SHP77 (cell line): ENCODE data around the gene METTL25B.

Source experiments
- DNase-seq, 2 experiments: peaks; one replicate each; lab custom pipeline; 2025; lab: John Stamatoyannopoulos, UW

The METTL25B gene

DNA sequence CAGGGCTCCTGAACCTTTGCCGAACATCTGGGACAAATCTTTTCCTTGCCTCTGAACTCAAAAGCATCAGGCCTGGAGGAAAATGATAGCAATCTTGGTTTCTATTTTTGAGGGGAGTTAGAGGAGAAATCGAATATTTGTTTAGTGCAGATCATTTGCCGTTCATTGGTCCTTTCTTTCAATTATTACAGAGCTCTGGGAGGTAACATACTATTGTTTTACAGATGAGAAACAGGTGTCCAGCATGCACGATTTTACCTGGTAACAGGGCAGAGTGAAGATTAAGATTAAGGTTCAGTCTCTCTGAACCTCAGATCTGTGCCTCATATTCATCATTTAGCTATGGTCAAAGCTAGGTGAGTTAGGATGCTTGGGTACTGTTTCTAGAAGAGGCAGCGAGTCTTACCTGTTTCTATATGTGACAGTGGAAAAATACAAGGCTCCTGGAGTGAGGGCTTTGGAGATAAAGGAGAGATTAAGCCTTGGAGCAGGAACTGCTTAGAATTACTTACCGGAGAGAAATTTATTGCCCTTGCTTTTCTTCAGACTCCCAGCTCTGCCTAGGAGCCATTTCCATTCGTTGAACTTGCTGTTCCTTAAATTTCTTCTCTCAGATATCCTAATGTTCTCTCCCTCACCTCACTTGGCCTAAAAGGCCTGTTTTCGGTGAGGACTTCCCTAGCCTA is 40.5 kb downstream of the METTL25B start:
- no peak for DNase-seq

- no peak for DNase-seq
Measured at GRCh38 chr1:156772222-156772621, 44.0 kb downstream of the METTL25B start.

DNA sequence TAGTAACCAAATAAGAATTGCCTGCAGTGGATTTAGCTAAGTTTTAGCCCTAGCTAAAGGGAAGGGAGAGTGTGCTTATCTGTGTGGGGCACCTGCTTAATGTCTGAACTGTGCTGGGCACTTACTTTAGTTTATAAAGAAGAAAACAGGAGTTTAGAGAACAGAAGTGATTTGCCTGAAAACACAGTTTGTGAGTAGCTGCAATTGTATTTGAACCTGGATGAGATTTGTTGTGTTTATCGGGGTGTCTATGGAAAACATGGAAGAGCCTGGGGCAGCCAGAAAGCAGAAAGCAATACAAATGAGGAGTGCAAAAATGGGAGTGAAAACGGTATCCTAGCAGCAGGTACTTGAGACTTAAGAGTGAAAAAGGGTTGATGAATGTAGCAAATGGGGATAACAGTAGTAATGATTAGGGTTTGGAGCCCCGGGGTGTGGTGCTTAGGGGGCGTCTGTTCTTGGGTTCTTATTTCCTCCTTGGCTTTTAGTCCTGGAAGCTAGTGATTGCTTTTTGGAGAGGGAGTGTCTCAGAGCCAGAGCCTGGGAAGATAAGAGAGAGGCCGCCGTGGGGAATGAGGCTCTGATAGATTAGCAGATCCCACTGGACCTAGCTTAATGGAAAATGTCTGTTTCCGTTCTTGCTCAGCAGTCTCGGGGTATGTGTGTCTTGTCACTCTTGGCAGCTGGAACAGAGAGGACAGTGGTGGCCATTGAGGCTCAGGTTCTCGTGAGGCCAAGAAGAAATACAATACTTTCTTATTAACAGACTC is 44.6 kb downstream of the METTL25B start:
- no peak for DNase-seq

DNA sequence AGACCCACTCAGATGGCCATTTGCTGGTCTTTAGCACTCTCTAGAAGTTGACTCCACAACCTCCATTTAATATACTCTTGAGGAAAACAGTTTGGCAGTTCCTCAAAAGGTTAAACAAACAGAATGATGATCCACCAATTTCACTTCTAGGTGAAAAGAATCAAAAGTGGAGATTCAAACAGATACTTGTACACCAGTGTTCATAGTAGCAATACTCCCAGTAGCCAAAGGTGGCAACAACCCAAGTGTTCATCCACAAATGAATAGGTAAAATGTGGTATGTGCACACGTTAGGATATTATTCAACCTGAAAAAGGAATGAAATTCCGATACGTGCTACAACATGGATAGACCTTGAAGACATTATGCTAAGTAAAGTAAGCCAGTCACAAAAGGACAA is 45.3 kb downstream of the METTL25B start:
- peak in 1 of 2 experiments; percentile 4 for DNase-seq

GRCh38 chr1:156775799-156776198 is 47.5 kb downstream of the METTL25B start:
- no peak for DNase-seq

DNA sequence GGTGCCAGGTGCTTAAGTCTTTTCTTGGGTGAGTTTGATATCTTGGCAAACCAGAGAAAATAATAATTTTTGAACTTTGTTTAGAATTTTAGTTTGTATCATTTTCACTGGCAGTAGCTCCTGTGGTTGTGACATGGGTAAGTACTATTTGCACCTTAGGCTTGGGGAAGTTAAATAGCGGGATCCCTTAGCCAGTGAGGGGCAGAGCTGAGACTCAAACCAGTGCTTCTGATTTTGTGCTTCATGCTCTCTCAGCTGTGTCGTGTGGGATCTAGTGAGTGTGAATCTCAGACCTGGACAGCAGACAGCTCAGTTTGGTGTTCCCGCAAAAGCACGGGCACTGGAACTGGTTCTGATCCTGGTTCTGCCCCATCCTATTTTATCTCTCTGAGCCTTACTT is 48.7 kb downstream of the METTL25B start:
- DNase-seq, result no peak

DNA sequence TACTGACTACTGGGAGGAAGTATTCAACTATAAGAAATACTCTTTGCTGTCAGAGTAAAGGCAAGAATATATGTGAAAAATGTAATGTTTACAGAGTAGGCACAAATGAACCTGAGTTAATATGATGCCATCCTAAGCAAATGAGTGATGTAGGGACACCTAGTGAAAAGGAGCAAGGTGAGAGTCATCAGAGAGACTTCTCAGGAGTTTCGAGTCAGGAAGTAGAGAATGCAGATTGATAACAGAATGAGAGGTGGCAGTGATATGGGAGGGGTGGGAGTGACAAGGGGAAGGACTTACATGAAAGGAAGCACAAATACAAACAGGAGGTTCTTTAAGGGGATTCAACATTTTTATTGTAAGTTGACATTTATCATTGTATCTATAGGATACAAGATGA is 49.3 kb downstream of the METTL25B start:
- no peak for DNase-seq

DNA sequence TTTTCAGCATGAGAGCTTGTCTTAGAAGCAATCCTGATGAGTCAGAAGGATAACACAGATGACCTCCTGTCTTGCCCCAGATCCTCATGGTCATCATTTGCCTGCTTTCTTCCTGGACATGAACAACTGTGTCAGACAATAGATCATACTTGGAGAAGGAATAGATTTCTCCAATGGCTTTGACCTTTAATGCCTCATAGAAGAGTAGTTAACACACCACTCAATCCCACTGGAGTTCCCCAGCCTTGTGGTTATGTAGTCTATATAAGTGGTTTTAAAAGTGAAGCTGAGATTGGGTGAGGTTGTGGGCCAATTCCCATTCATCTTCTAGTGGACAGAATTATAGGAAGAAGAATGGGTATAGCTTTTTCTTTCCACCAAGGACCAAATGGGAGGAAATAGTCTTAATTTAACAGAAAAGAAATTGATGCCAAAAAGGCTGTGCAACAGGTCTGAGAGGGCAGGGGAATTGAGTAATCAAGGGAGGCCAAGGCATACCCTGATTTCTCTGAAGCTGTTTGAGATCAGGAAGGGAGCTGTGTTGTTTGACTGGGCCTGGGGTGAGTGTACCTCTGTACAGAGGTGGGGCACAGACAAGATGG is 53.4 kb downstream of the METTL25B start:
- DNase-seq, result no peak

DNA sequence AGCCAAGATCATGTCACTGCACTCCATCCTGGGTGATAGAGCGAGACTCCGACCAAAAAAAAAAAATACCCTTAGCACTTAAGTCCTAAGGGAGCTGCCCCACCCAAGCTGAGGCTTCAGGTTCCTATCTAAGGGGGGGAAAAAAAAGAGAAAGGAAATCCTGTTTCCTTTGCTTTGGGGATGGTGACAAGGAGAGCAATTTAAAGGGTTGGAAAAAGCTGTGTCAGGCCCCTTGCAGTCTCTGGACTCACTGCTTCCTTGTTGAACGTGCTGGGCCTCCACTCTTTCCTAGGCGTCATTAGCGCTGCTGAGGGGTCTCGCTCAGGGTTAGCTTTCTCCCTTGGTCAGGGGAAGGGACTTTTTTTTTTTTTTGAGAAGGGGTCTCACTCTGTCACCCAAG is 57.2 kb downstream of the METTL25B start:
- no peak for DNase-seq
